ENCODE data around the gene ESR1.

ESR1 gene

GRCh38 chr6:152151920-152152319, 344.4 kb downstream of the ESR1 start:
- no peaks in the 10 kb centered on the region for H3K36me3 ChIP-seq (ENCODE audit: insufficient read depth, low read depth, low read length)
- H3K4me3 ChIP-seq (ENCODE audit: low read length) = no peak overlapping the region

GRCh38 chr6:152154559-152155356, 347.3 kb downstream of the ESR1 start:
- Histone ChIP-seq H3K9me3 (ENCODE audit: insufficient read depth, low read depth, low read length) (no peaks in the 10 kb centered on the region), H3K36me3 (ENCODE audit: insufficient read depth, low read depth, low read length) (no peaks in the 10 kb centered on the region), H3K4me3 (ENCODE audit: low read length) (no peak overlapping the region), H3K27ac (ENCODE audit: low read length) (no peak overlapping the region), H3K9ac (ENCODE audit: low read depth, low read length) (no peak overlapping the region), H3K4me1 (ENCODE audit: insufficient read depth, low read length) (no peaks in the 10 kb centered on the region), H3K27me3 (ENCODE audit: insufficient read depth, low read length) (no peaks in the 10 kb centered on the region)

More at GRCh38 chr6:152151920-152152319, 344.4 kb downstream of the ESR1 start:
- Histone ChIP-seq H3K9ac (ENCODE audit: low read depth, low read length) (no peak overlapping the region), H3K9me3 (ENCODE audit: insufficient read depth, low read depth, low read length) (no peaks in the 10 kb centered on the region), H3K27ac (ENCODE audit: low read length) (no peak overlapping the region), H3K4me1 (ENCODE audit: insufficient read depth, low read length) (no peaks in the 10 kb centered on the region), H3K27me3 (ENCODE audit: insufficient read depth, low read length) (no peaks in the 10 kb centered on the region)

GRCh38 chr6:152155792-152156191, 348.3 kb downstream of the ESR1 start:
- H3K9me3 ChIP-seq (ENCODE audit: insufficient read depth, low read depth, low read length) = no peaks in the 10 kb centered on the region
- no peak overlapping the region for H3K9ac ChIP-seq (ENCODE audit: low read depth, low read length)
- H3K4me1 ChIP-seq (ENCODE audit: insufficient read depth, low read length) = no peaks in the 10 kb centered on the region
- no peaks in the 10 kb centered on the region for H3K27me3 ChIP-seq (ENCODE audit: insufficient read depth, low read length)
- no peak overlapping the region for H3K4me3 ChIP-seq (ENCODE audit: low read length)
- H3K36me3 ChIP-seq (ENCODE audit: insufficient read depth, low read depth, low read length) = no peaks in the 10 kb centered on the region
- H3K27ac ChIP-seq (ENCODE audit: low read length) = no peak overlapping the region

- no peaks in the 10 kb centered on the region for H3K9me3 ChIP-seq (ENCODE audit: insufficient read depth, low read depth, low read length)
- no peaks in the 10 kb centered on the region for H3K4me1 ChIP-seq (ENCODE audit: insufficient read depth, low read length)
- H3K9ac ChIP-seq (ENCODE audit: low read depth, low read length) = no peak overlapping the region
- H3K27me3 ChIP-seq (ENCODE audit: insufficient read depth, low read length) = no peaks in the 10 kb centered on the region
- no peaks in the 10 kb centered on the region for H3K36me3 ChIP-seq (ENCODE audit: insufficient read depth, low read depth, low read length)
- no peak overlapping the region for H3K4me3 ChIP-seq (ENCODE audit: low read length)
- no peak overlapping the region for H3K27ac ChIP-seq (ENCODE audit: low read length)
These were observed 352.9 kb downstream of the ESR1 start for GRCh38 chr6:152160346-152160745.

GRCh38 chr6:152161501-152161900, 354.0 kb downstream of the ESR1 start:
- Histone ChIP-seq H3K4me1 (ENCODE audit: insufficient read depth, low read length) (no peaks in the 10 kb centered on the region), H3K27ac (ENCODE audit: low read length) (no peak overlapping the region)

GRCh38 chr6:152164957-152165356, 357.5 kb downstream of the ESR1 start:
- H3K4me3 ChIP-seq (ENCODE audit: low read length) = no peak overlapping the region
- no peaks in the 10 kb centered on the region for H3K36me3 ChIP-seq (ENCODE audit: insufficient read depth, low read depth, low read length)
- H3K4me1 ChIP-seq (ENCODE audit: insufficient read depth, low read length) = no peaks in the 10 kb centered on the region
- no peaks in the 10 kb centered on the region for H3K9me3 ChIP-seq (ENCODE audit: insufficient read depth, low read depth, low read length)
- no peak overlapping the region for H3K27ac ChIP-seq (ENCODE audit: low read length)
- H3K9ac ChIP-seq (ENCODE audit: low read depth, low read length) = no peak overlapping the region
- no peaks in the 10 kb centered on the region for H3K27me3 ChIP-seq (ENCODE audit: insufficient read depth, low read length)

More at GRCh38 chr6:152161501-152161900, 354.0 kb downstream of the ESR1 start:
- no peak overlapping the region for H3K4me3 ChIP-seq (ENCODE audit: low read length)
- no peaks in the 10 kb centered on the region for H3K36me3 ChIP-seq (ENCODE audit: insufficient read depth, low read depth, low read length)
- no peaks in the 10 kb centered on the region for H3K27me3 ChIP-seq (ENCODE audit: insufficient read depth, low read length)
- H3K9ac ChIP-seq (ENCODE audit: low read depth, low read length) = no peak overlapping the region
- H3K9me3 ChIP-seq (ENCODE audit: insufficient read depth, low read depth, low read length) = no peaks in the 10 kb centered on the region

- Histone ChIP-seq H3K9me3 (ENCODE audit: insufficient read depth, low read depth, low read length) (no peaks in the 10 kb centered on the region), H3K4me3 (ENCODE audit: low read length) (no peak overlapping the region), H3K36me3 (ENCODE audit: insufficient read depth, low read depth, low read length) (no peaks in the 10 kb centered on the region), H3K27ac (ENCODE audit: low read length) (no peak overlapping the region), H3K9ac (ENCODE audit: low read depth, low read length) (no peak overlapping the region), H3K27me3 (ENCODE audit: insufficient read depth, low read length) (no peaks in the 10 kb centered on the region), H3K4me1 (ENCODE audit: insufficient read depth, low read length) (no peaks in the 10 kb centered on the region; the same call in 1 of the 2 replicates)
These were observed 359.0 kb downstream of the ESR1 start for GRCh38 chr6:152166497-152166896.

GRCh38 chr6:152166897-152167296, 359.4 kb downstream of the ESR1 start:
- Histone ChIP-seq H3K36me3 (ENCODE audit: insufficient read depth, low read depth, low read length) (no peaks in the 10 kb centered on the region), H3K27me3 (ENCODE audit: insufficient read depth, low read length) (no peaks in the 10 kb centered on the region), H3K4me1 (ENCODE audit: insufficient read depth, low read length) (no peaks in the 10 kb centered on the region; the same call in 1 of the 2 replicates), H3K9ac (ENCODE audit: low read depth, low read length) (no peak overlapping the region), H3K9me3 (ENCODE audit: insufficient read depth, low read depth, low read length) (no peaks in the 10 kb centered on the region), H3K27ac (ENCODE audit: low read length) (no peak overlapping the region), H3K4me3 (ENCODE audit: low read length) (no peak overlapping the region)

GRCh38 chr6:152167641-152168603, 360.4 kb downstream of the ESR1 start:
- Histone ChIP-seq H3K9me3 (ENCODE audit: insufficient read depth, low read depth, low read length) (no peaks in the 10 kb centered on the region), H3K4me3 (ENCODE audit: low read length) (no peak overlapping the region), H3K9ac (ENCODE audit: low read depth, low read length) (no peak overlapping the region), H3K36me3 (ENCODE audit: insufficient read depth, low read depth, low read length) (no peaks in the 10 kb centered on the region), H3K27me3 (ENCODE audit: insufficient read depth, low read length) (no peaks in the 10 kb centered on the region), H3K4me1 (ENCODE audit: insufficient read depth, low read length) (no peaks in the 10 kb centered on the region; the same call in 1 of the 2 replicates), H3K27ac (ENCODE audit: low read length) (no peak overlapping the region)

GRCh38 chr6:152170313-152170701, 362.8 kb downstream of the ESR1 start:
- H3K9me3 ChIP-seq (ENCODE audit: insufficient read depth, low read depth, low read length) = no peaks in the 10 kb centered on the region
- no peak overlapping the region for H3K9ac ChIP-seq (ENCODE audit: low read depth, low read length)
- no peak overlapping the region for H3K27ac ChIP-seq (ENCODE audit: low read length)
- H3K27me3 ChIP-seq (ENCODE audit: insufficient read depth, low read length) = no peaks in the 10 kb centered on the region
- no peak overlapping the region for H3K4me3 ChIP-seq (ENCODE audit: low read length)
- H3K4me1 ChIP-seq (ENCODE audit: insufficient read depth, low read length) = no peaks in the 10 kb centered on the region; the same call in 1 of the 2 replicates
- no peaks in the 10 kb centered on the region for H3K36me3 ChIP-seq (ENCODE audit: insufficient read depth, low read depth, low read length)

- Histone ChIP-seq H3K27me3 (ENCODE audit: insufficient read depth, low read length) (no peaks in the 10 kb centered on the region), H3K4me1 (ENCODE audit: insufficient read depth, low read length) (no peaks in the 10 kb centered on the region; the same call in 1 of the 2 replicates), H3K4me3 (ENCODE audit: low read length) (no peak overlapping the region), H3K36me3 (ENCODE audit: insufficient read depth, low read depth, low read length) (no peaks in the 10 kb centered on the region), H3K9ac (ENCODE audit: low read depth, low read length) (no peak overlapping the region), H3K9me3 (ENCODE audit: insufficient read depth, low read depth, low read length) (no peaks in the 10 kb centered on the region), H3K27ac (ENCODE audit: low read length) (no peak overlapping the region)
These were observed 363.5 kb downstream of the ESR1 start for GRCh38 chr6:152170702-152171667.

All from iPS-20b (cell line).